ENCODE results near the gene AGAP3.

DNA sequence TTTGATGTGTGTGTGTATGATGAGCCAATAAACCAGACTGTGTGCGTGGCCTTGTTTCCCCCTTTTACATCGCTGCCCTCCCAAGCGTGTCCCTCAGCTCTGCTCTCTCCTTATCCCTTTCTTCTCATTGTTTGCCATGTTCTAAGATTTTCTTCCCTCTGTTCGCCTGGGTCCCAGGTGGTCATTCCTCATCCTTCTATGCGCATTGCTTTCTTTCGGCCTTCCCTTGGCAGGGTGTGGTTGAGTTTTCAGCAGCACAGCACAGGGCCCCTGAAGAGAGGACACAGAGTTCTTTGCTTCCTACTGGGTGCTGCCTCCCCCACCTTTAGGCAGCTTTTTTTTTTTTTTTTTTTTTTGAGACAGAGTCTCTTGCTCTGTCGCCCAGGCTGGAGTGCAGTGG, 58.1 kb downstream of the AGAP3 start:
- no peak for TF ChIP-seq CTCF (IDR thresholded peaks at IDR 0.05; ENCODE audit: low read depth, low read length)
- TF ChIP-seq EZH2phosphoT487 (IDR thresholded peaks at IDR 0.05; ENCODE audit: low read depth), result no peak

Data from OCI-LY3 (cell line).